ENCODE data around the gene FSIP1.

DNA sequence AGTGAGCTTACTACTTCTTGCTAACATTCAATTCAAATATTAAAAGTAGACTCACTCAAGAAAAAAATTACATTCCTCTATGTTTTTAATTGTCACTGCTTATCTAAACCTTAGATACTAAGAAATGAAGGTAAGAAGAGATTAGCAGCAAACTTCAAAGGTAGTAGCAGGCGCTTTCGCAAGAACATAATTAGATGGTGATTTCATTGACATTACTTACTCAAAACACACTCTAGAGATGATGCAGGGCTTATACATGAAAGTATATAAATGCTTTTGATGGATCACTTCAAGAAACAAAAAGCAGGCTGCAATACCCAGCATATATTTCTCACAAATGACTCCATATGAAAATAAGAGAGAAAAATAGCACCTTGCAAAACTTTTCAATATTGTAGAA, 86.8 kb downstream of the FSIP1 start:
- TF ChIP-seq, protein P1, sequence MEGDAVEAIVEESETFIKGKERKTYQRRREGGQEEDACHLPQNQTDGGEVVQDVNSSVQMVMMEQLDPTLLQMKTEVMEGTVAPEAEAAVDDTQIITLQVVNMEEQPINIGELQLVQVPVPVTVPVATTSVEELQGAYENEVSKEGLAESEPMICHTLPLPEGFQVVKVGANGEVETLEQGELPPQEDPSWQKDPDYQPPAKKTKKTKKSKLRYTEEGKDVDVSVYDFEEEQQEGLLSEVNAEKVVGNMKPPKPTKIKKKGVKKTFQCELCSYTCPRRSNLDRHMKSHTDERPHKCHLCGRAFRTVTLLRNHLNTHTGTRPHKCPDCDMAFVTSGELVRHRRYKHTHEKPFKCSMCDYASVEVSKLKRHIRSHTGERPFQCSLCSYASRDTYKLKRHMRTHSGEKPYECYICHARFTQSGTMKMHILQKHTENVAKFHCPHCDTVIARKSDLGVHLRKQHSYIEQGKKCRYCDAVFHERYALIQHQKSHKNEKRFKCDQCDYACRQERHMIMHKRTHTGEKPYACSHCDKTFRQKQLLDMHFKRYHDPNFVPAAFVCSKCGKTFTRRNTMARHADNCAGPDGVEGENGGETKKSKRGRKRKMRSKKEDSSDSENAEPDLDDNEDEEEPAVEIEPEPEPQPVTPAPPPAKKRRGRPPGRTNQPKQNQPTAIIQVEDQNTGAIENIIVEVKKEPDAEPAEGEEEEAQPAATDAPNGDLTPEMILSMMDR (IDR thresholded peaks at IDR 0.05), result no peak
- TF ChIP-seq POLR2AphosphoS5 (IDR thresholded peaks at IDR 0.05), result no peak

All from sigmoid colon (tissue), 4 donors.